PC-9 (cell line): Measurements from ENCODE around the gene SEC16A.

Experiments
- EZH2 ChIP-seq: fragments of 200-600 bp; sonication (generic); IDR thresholded peaks from 2 replicates; pipeline ENCODE4 v1.8.0; 2017; ENCODE audit warnings: antibody characterized with exemption, low read depth
- TF ChIP-seq, protein P1 (sequence below): fragments of 200-600 bp; sonication (generic); conservative IDR thresholded peaks from 2 replicates; pipeline ENCODE4 v1.6.1; 2017; ENCODE audit warnings: mixed run types, antibody characterized with exemption, mild to moderate bottlenecking, moderate library complexity

DNA sequence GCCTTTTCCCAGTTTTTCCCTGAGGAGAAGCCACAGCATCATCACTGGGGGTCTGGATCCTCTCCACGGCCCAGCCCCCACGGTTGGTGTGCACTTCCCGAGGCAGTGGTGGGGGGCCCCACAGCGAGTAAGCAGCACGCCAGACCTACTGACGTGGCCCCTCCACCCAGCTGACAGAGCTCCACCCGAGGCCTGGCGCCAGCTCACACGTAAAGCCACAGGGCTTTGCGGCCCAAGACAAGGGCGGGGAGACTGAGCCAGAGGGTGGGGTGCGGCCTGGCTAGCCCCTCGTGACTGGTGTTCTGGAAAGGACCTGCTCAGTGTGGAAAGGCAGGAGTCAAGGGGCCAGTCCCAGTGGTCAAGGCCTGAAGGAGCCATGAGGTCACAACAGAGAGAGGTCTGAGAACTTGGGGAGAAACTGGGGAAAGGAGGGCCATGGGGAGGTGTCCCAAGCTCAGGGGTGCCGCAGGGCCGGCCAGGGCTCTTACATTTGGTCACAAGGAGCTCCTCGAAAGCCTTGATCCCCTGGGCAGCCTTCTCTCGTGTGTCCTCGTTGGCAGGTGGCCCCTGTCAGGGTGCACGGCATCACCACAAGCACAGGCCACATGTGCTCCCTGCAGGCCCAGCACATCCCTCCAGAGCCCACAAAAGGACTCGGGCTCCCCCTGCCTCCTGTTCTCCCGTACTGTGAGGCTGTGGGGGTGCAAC is 88.4 kb downstream of the SEC16A start:
- TF ChIP-seq, protein P1, sequence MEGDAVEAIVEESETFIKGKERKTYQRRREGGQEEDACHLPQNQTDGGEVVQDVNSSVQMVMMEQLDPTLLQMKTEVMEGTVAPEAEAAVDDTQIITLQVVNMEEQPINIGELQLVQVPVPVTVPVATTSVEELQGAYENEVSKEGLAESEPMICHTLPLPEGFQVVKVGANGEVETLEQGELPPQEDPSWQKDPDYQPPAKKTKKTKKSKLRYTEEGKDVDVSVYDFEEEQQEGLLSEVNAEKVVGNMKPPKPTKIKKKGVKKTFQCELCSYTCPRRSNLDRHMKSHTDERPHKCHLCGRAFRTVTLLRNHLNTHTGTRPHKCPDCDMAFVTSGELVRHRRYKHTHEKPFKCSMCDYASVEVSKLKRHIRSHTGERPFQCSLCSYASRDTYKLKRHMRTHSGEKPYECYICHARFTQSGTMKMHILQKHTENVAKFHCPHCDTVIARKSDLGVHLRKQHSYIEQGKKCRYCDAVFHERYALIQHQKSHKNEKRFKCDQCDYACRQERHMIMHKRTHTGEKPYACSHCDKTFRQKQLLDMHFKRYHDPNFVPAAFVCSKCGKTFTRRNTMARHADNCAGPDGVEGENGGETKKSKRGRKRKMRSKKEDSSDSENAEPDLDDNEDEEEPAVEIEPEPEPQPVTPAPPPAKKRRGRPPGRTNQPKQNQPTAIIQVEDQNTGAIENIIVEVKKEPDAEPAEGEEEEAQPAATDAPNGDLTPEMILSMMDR = no peak
- no peak for TF ChIP-seq EZH2
